Mesothelial cell of epicardium (in vitro differentiated cells): ENCODE data around the gene CSK. TPM values are rescaled to one million over a fixed set of nuclear protein-coding genes. Genes with fewer than 3 reads are reported as not detected.

Experiments
- DNase-seq, 2 experiments: peaks; one replicate each; pipeline ENCODE4 v3.0.0; 2021; ENCODE audit warnings: low spot score in 2 of 2; ENCODE audit not compliant: unreplicated experiment in 2 of 2
- H3K27ac Mint-ChIP-seq: 2 replicates; pipeline ENCODE4 v1.8.0; 2021; ENCODE audit warnings: mixed read lengths
- H3K27me3 Mint-ChIP-seq: 2 replicates; pipeline ENCODE4 v1.8.0; 2021; ENCODE audit warnings: low read depth, mixed read lengths
- H3K36me3 Mint-ChIP-seq: 2 replicates; pipeline ENCODE4 v1.8.0; 2021; ENCODE audit warnings: mixed read lengths
- H3K4me1 Mint-ChIP-seq: 2 replicates; pipeline ENCODE4 v1.8.0; 2021; ENCODE audit warnings: mixed read lengths
- H3K4me3 Mint-ChIP-seq: 2 replicates; pipeline ENCODE4 v1.8.0; 2021; ENCODE audit warnings: mild to moderate bottlenecking, moderate library complexity, mixed read lengths
- H3K9me3 Mint-ChIP-seq: 2 replicates; pipeline ENCODE4 v1.8.0; 2021; ENCODE audit warnings: mixed read lengths
- CTCF ChIP-seq: fragments of 200-600 bp; sonication (generic); IDR thresholded peaks from one replicate; pipeline ENCODE4 v1.5.0; 2021; ENCODE audit warnings: antibody characterized with exemption; ENCODE audit not compliant: unreplicated experiment
- total RNA-seq: library from RNA; stranded (reverse); gene quantifications from 3 replicates; pipeline ENCODE4 v1.2.1, GENCODE V29; 2021

CSK gene
- total RNA-seq, 1 donor from 2014 or later: 58.1 TPM

GRCh38 chr15:74838137-74838516 lies 56.2 kb downstream of the CSK start:
- Mint-ChIP-seq H3K27me3 (no peaks in the 10 kb centered on the region), H3K4me3 (no peak overlapping the region), H3K9me3 (no peaks in the 10 kb centered on the region), H3K27ac (no peak overlapping the region), H3K4me1 (peaks cover 10% of the 10 kb centered on the region), H3K36me3 (peaks cover 2% of the 10 kb centered on the region)
- no peak for DNase-seq
- TF ChIP-seq CTCF: no peak

GRCh38 chr15:74838746-74839525 lies 57.1 kb downstream of the CSK start:
- Mint-ChIP-seq H3K27ac (no peak overlapping the region), H3K27me3 (no peaks in the 10 kb centered on the region), H3K4me1 (peaks cover 15% of the 10 kb centered on the region), H3K36me3 (peaks cover 2% of the 10 kb centered on the region), H3K4me3 (no peak overlapping the region), H3K9me3 (no peaks in the 10 kb centered on the region)
- no peak for TF ChIP-seq CTCF
- DNase-seq: no peak

- no peak overlapping the region for H3K4me3 Mint-ChIP-seq
- H3K36me3 Mint-ChIP-seq: peaks cover 2% of the 10 kb centered on the region
- H3K27ac Mint-ChIP-seq: no peak overlapping the region
- peaks cover 15% of the 10 kb centered on the region for H3K4me1 Mint-ChIP-seq
- no peaks in the 10 kb centered on the region for H3K27me3 Mint-ChIP-seq
- no peak for DNase-seq
- no peak for TF ChIP-seq CTCF
- H3K9me3 Mint-ChIP-seq: no peaks in the 10 kb centered on the region
Measured at GRCh38 chr15:74839526-74840395, 57.9 kb downstream of the CSK start.

- H3K9me3 Mint-ChIP-seq: no peaks in the 10 kb centered on the region
- no peak for DNase-seq
- H3K27me3 Mint-ChIP-seq: no peaks in the 10 kb centered on the region
- peaks cover 15% of the 10 kb centered on the region for H3K4me1 Mint-ChIP-seq
- H3K36me3 Mint-ChIP-seq: peaks cover 2% of the 10 kb centered on the region
- TF ChIP-seq CTCF: no peak
- peak overlapping the region; percentile 53 for H3K4me3 Mint-ChIP-seq
- H3K27ac Mint-ChIP-seq: no peak overlapping the region
Measured at GRCh38 chr15:74840851-74841775, 59.2 kb downstream of the CSK start.

- DNase-seq: no peak
- TF ChIP-seq CTCF: no peak
- no peak overlapping the region for H3K27ac Mint-ChIP-seq
- no peaks in the 10 kb centered on the region for H3K9me3 Mint-ChIP-seq
- peak overlapping the region; percentile 94 for H3K4me3 Mint-ChIP-seq
- H3K4me1 Mint-ChIP-seq: peaks cover 15% of the 10 kb centered on the region
- no peaks in the 10 kb centered on the region for H3K27me3 Mint-ChIP-seq
- peaks cover 4% of the 10 kb centered on the region for H3K36me3 Mint-ChIP-seq
Measured at GRCh38 chr15:74841891-74842373, 60.1 kb downstream of the CSK start.
